Caco-2 (cell line): Measurements from ENCODE around the gene NEURL1B. TPM values are rescaled to one million over a fixed set of nuclear protein-coding genes. Genes with fewer than 3 reads are reported as not detected.
"Not testable (repeated sequence)": the region's sequence is repeated elsewhere in the genome, so short reads cannot be mapped to it uniquely, and the experiment has no call there.

Experiments used
- BruUV-seq: library from RNA; stranded (reverse); fragments of 400-500 nt; replicated peaks from 2 replicates; lab custom pipeline; 2021; lab: Mats Ljungman, UMichigan
- CTCF ChIA-PET: fragments of 300-600 bp; sonication (Branson Sonifier 250); formaldehyde crosslinking; loops from one replicate; lab custom pipeline; 2022; ENCODE audit warnings: antibody characterized with exemption; lab: Charles Lee
- POLR2A ChIA-PET: fragments of 300-600 bp; sonication (Branson Sonifier 250); formaldehyde crosslinking; loops from one replicate; lab custom pipeline; 2022; ENCODE audit warnings: antibody characterized with exemption; lab: Charles Lee
- DNase-seq, 2 experiments: peaks; one replicate each; pipeline versions ENCODE4 v3.0.0 to v3.0.0-alpha.2; 2020 to 2022
- H3K27me3 ChIP-seq: replicated peaks from 2 replicates; pipeline ENCODE4 v1.6.0; 2011; ENCODE audit warnings: low read length; ENCODE audit not compliant: control insufficient read depth, insufficient read depth
- H3K36me3 ChIP-seq: 2 replicates; pipeline ENCODE4 v1.5.1; 2011; ENCODE audit warnings: low read length; ENCODE audit not compliant: control insufficient read depth, insufficient read depth
- H3K4me1 ChIP-seq: fragments of 250-450 bp; sonication (Bioruptor Pico); 2 replicates; pipeline ENCODE4 v1.5.1; 2020; ENCODE audit warnings: mild to moderate bottlenecking
- H3K4me3 ChIP-seq: 2 replicates; pipeline ENCODE4 v1.5.1; 2011; ENCODE audit warnings: low read depth, mild to moderate bottlenecking, control low read depth, low read length
- H3K9me3 ChIP-seq: fragments of 250-450 bp; sonication (Bioruptor Pico); 2 replicates; pipeline ENCODE4 v1.5.1; 2020; ENCODE audit warnings: mild to moderate bottlenecking, moderate library complexity
- H3K27ac Mint-ChIP-seq: one replicate; pipeline ENCODE4 v1.8.0; 2022; ENCODE audit warnings: mixed read lengths; ENCODE audit not compliant: unreplicated experiment
- H3K27me3 Mint-ChIP-seq: one replicate; pipeline ENCODE4 v1.8.0; 2022; ENCODE audit warnings: mixed read lengths; ENCODE audit not compliant: insufficient read depth, unreplicated experiment
- H3K36me3 Mint-ChIP-seq: one replicate; pipeline ENCODE4 v1.8.0; 2022; ENCODE audit warnings: mild to moderate bottlenecking, mixed read lengths; ENCODE audit not compliant: insufficient read depth, unreplicated experiment
- H3K4me1 Mint-ChIP-seq: one replicate; pipeline ENCODE4 v1.8.0; 2022; ENCODE audit warnings: low read depth, mixed read lengths; ENCODE audit not compliant: unreplicated experiment
- H3K4me3 Mint-ChIP-seq: one replicate; pipeline ENCODE4 v1.8.0; 2022; ENCODE audit warnings: mild to moderate bottlenecking, moderate library complexity, mixed read lengths; ENCODE audit not compliant: unreplicated experiment
- H3K9me3 Mint-ChIP-seq: one replicate; pipeline ENCODE4 v1.8.0; 2022; ENCODE audit warnings: mixed read lengths; ENCODE audit not compliant: unreplicated experiment
- intact Hi-C: fragments of 100-400 bp; cut with micrococcal nuclease; formaldehyde crosslinking; loops from one replicate; pipeline ENCODE4 v1.10.0; 2022; ENCODE audit not compliant: unreplicated experiment
- total RNA-seq: library from RNA; stranded (reverse); gene quantifications from 2 replicates; pipeline ENCODE4 v1.2.3, GENCODE V29; 2022
- TF ChIP-seq, protein P1 (sequence below), 2 experiments: fragments of 200-600 bp in 1 of 2; IDR thresholded peaks; 1 replicate in 1 of 2; 2 replicates in 1 of 2; pipeline versions ENCODE4 v1.5.1 to v1.8.0; 2011 to 2022; ENCODE audit warnings: antibody characterized with exemption in 1 of 2, control low read depth in 1 of 2, inconsistent platforms in 1 of 2, low read depth in 1 of 2, low read length in 1 of 2, mild to moderate bottlenecking in 1 of 2, moderate library complexity in 1 of 2; ENCODE audit not compliant: insufficient read depth in 1 of 2, severe bottlenecking in 1 of 2, unreplicated experiment in 1 of 2

NEURL1B gene
- total RNA-seq, 1 experiment from 2014 or later = 7.6 TPM

DNA sequence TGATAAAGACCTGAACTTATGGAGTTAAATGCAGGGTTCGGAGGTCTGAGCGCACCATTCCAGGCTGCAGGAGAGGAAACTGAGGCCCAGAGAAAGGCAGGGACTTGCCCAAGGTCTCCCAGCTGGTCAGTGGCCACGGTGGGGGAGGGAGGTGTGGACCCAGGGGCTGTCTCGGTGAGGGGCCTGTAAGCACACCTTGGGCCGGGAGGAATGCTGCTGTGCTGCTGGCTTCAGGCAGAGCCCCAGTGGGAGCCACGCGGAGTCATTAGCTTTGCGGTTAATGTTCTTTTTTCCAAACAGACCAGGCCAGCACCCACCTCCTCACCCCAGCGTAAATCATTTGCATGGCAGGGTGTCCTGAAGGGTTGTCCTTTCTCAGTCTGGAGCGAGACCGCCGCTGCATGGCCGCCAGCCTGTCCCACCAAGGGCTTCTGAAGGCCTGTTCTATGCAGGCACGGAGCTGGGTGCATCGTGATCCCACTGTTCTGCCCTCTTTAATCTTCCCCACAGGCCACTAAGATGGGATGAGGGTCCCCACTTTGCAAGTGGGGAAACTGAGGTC is 35.9 kb downstream of the NEURL1B start:
- no peak for DNase-seq
- Mint-ChIP-seq H3K36me3 (no peaks in the 10 kb centered on the region), H3K4me1 (peaks cover 8% of the 10 kb centered on the region), H3K27ac (no peak overlapping the region), H3K9me3 (no peaks in the 10 kb centered on the region), H3K27me3 (no peaks in the 10 kb centered on the region), H3K4me3 (no peak overlapping the region)
- POLR2A ChIA-PET = no interaction called here
- no TSS peak for BruUV-seq
- Histone ChIP-seq H3K4me1 (peaks cover 15% of the 10 kb centered on the region), H3K4me3 (no peak overlapping the region), H3K9me3 (no peaks in the 10 kb centered on the region), H3K36me3 (no peaks in the 10 kb centered on the region), H3K27me3 (no peaks in the 10 kb centered on the region)
- TF ChIP-seq, protein P1, sequence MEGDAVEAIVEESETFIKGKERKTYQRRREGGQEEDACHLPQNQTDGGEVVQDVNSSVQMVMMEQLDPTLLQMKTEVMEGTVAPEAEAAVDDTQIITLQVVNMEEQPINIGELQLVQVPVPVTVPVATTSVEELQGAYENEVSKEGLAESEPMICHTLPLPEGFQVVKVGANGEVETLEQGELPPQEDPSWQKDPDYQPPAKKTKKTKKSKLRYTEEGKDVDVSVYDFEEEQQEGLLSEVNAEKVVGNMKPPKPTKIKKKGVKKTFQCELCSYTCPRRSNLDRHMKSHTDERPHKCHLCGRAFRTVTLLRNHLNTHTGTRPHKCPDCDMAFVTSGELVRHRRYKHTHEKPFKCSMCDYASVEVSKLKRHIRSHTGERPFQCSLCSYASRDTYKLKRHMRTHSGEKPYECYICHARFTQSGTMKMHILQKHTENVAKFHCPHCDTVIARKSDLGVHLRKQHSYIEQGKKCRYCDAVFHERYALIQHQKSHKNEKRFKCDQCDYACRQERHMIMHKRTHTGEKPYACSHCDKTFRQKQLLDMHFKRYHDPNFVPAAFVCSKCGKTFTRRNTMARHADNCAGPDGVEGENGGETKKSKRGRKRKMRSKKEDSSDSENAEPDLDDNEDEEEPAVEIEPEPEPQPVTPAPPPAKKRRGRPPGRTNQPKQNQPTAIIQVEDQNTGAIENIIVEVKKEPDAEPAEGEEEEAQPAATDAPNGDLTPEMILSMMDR (IDR thresholded peaks at IDR 0.05; ENCODE audit: insufficient read depth in 1 of 2, low read depth in 1 of 2, low read length in 1 of 2, severe bottlenecking in 1 of 2, unreplicated experiment in 1 of 2) = no peak
- intact Hi-C loops = no loop called here
- CTCF ChIA-PET = no interaction called here

DNA sequence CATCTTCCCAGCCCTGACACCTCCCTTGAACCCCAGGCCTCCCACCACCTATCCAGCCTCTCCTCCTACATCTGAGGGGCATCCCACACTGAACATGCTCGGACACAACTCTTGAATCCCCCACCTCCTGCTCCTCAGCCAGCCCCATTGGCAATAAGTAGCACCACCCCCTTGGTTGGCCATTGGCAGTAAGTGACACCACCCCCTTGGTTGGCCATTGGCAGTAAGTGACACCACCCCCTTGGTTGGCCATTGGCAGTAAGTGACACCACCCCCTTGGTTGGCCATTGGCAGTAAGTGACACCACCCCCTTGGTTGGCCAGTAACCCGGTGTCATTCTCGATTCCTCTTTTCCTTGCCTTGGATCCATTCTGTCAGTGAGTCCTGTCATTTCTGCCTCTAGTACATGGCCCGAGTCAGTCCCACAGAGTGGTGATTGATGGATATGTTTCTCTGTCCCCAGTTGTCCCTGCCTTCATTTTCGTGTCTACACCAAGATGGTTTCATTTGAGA is 37.4 kb downstream of the NEURL1B start:
- BruUV-seq, POLR2A ChIA-PET, H3K27me3 Mint-ChIP-seq, H3K27me3 ChIP-seq, H3K9me3 Mint-ChIP-seq, H3K4me3 ChIP-seq, intact Hi-C loops, DNase-seq, H3K36me3 Mint-ChIP-seq, H3K36me3 ChIP-seq, H3K9me3 ChIP-seq, H3K4me3 Mint-ChIP-seq, CTCF ChIA-PET: not testable (repeated sequence)
- Mint-ChIP-seq H3K27ac (peak overlapping the region; percentile 67), H3K4me1 (peaks cover 14% of the 10 kb centered on the region)
- H3K4me1 ChIP-seq = peaks cover 15% of the 10 kb centered on the region

DNA sequence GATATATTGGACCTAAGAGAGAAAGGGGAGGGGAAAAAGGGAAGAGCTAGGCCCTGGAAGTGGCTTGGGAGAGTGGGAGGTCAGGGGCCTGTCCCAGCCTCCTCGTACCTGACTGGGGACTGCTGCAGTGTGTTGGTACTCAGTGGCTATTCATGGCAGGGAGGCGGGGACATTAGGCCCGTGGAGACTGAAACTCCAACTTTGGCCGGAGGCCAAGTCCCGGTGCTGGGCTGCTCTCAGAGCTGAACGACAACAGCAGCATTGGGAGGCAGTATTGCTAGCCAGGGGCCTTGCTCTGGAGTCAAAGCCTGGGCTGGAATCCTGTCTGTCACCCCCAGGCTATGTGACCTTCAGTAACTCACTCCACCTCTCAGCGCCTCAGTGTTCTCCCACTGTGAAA is 37.8 kb downstream of the NEURL1B start:
- Histone ChIP-seq H3K4me1 (peaks cover 15% of the 10 kb centered on the region), H3K4me3 (no peak overlapping the region), H3K27me3 (no peaks in the 10 kb centered on the region), H3K9me3 (no peaks in the 10 kb centered on the region), H3K36me3 (no peaks in the 10 kb centered on the region)
- H3K9me3 Mint-ChIP-seq = peaks cover 9% of the 10 kb centered on the region
- H3K27ac Mint-ChIP-seq = no peak overlapping the region
- H3K4me3 Mint-ChIP-seq = no peak overlapping the region
- POLR2A ChIA-PET = no interaction called here
- BruUV-seq = no TSS peak
- CTCF ChIA-PET = interaction anchor here (0.6 kb wide), 1 partner anchor 196 kb away, joined by 5 read pairs; no protein-coding TSS in a partner anchor
- intact Hi-C loops = no loop called here
- TF ChIP-seq, protein P1 (IDR thresholded peaks at IDR 0.05; ENCODE audit: insufficient read depth in 1 of 2, low read depth in 1 of 2, low read length in 1 of 2, severe bottlenecking in 1 of 2, unreplicated experiment in 1 of 2) = no peak
- peaks cover 14% of the 10 kb centered on the region for H3K4me1 Mint-ChIP-seq
- no peaks in the 10 kb centered on the region for H3K36me3 Mint-ChIP-seq
- DNase-seq = no peak
- H3K27me3 Mint-ChIP-seq = no peaks in the 10 kb centered on the region
